ENCODE measurements around the gene RTEL1. TPM values are rescaled to one million over a fixed set of nuclear protein-coding genes. Genes with fewer than 3 reads are reported as not detected.

RTEL1 gene
- total and polyA plus RNA-seq, 9 of the 15 experiments (the other 6 are each of a cell fraction or from before 2014, with no cell fraction given) = 0.36 to 61.0 (median 17.9) TPM

GRCh38 chr20:63641792-63642523 is 16.2 kb upstream of the RTEL1 start (continued):
- TF ChIP-seq MECOM (CRISPR knock-in tag; IDR thresholded peaks at IDR 0.05) = no peak
- TF ChIP-seq SMARCE1 (IDR thresholded peaks at IDR 0.05) = no peak
- TF ChIP-seq HCFC1 (IDR thresholded peaks at IDR 0.05; ENCODE audit: low read depth, low read length) = no peak
- TF ChIP-seq ADNP (tag; IDR thresholded peaks at IDR 0.05) = no peak
- TF ChIP-seq ZEB2 (IDR thresholded peaks at IDR 0.05) = peak; percentile 78
- no peak for TF ChIP-seq CHD2 (IDR thresholded peaks at IDR 0.05; ENCODE audit: low read depth, low read length)
- TF ChIP-seq RBM22 (IDR thresholded peaks at IDR 0.05; ENCODE audit: low read depth, low read length, poor library complexity, severe bottlenecking) = no peak
- TF ChIP-seq BHLHE40 (IDR thresholded peaks at IDR 0.05; ENCODE audit: low read length) = peak; percentile 83
- no peak; the same call in 1 of the 2 replicates for TF ChIP-seq CBFA2T2 (conservative IDR thresholded peaks at IDR 0.05)
- TF ChIP-seq LEF1 (IDR thresholded peaks at IDR 0.05) = no peak
- TF ChIP-seq NCOA2 (IDR thresholded peaks at IDR 0.05; ENCODE audit: partially characterized antibody in 2 of 2) = no peak
- no peak for TF ChIP-seq DPF2 (IDR thresholded peaks at IDR 0.05)
- no peak for TF ChIP-seq ZNF644 (tag; IDR thresholded peaks at IDR 0.05; ENCODE audit: low read depth)
- TF ChIP-seq HDGF (IDR thresholded peaks at IDR 0.05) = no peak
- TF ChIP-seq ZNF174 (CRISPR knock-in tag; IDR thresholded peaks at IDR 0.05) = no peak
- TF ChIP-seq ARNT (IDR thresholded peaks at IDR 0.05) = no peak
- no peak for TF ChIP-seq KHSRP (IDR thresholded peaks at IDR 0.05)
- no peak for TF ChIP-seq MTA3 (IDR thresholded peaks at IDR 0.05; ENCODE audit: borderline replicate concordance)
- TF ChIP-seq CREM (IDR thresholded peaks at IDR 0.05; ENCODE audit: low read depth) = peak; percentile 34; the same call in 1 of the 2 replicates
- no peak for TF ChIP-seq E2F8 (IDR thresholded peaks at IDR 0.05; ENCODE audit: low read depth, partially characterized antibody)
- TF ChIP-seq ZBTB11 (CRISPR knock-in tag; IDR thresholded peaks at IDR 0.05) = peak in 1 of 3 experiments; percentile 57; a peak in 1 of 6 replicates
- TF ChIP-seq SIX5 (IDR thresholded peaks at IDR 0.05; ENCODE audit: borderline replicate concordance in 1 of 2, insufficient read depth in 1 of 2, low read depth in 1 of 2, low read length in 2 of 2) = no peak
- no peak for TF ChIP-seq NR0B1 (IDR thresholded peaks at IDR 0.05; ENCODE audit: partially characterized antibody)
- TF ChIP-seq FOXP1 (CRISPR knock-in tag; IDR thresholded peaks at IDR 0.05) = peak; percentile 68; the same call in 1 of the 2 replicates
